C4-2B (cell line): ENCODE results near the gene THOP1.

Source experiments
- ZFX ChIP-seq: fragments of 450-650 bp; IDR thresholded peaks from 2 replicates; pipeline ENCODE4 v1.6.1; 2017
- TF ChIP-seq, protein P1 (sequence below): fragments of 450-650 bp; conservative IDR thresholded peaks from 2 replicates; pipeline ENCODE4 v1.5.1; 2017; ENCODE audit warnings: mild to moderate bottlenecking

DNA sequence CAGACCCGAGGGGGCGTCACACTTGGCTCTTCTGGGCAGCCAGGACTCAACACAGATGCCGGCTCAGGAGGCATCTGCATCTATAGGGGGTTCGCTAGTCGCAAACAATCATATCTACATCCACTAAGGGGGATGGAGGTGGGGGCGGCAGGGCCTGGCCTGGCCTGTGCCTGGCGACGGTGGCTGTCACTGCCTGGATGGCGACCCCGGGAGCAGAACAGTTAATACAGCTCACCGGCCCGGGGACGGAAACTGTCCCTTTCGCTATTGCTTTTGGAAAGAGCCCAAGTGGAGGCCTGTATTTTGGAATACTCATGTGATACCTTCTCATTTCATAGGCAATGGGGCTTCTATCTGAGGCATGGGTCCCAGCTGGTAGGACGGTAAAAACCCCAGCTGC lies 19.9 kb upstream of the THOP1 start:
- TF ChIP-seq, protein P1, sequence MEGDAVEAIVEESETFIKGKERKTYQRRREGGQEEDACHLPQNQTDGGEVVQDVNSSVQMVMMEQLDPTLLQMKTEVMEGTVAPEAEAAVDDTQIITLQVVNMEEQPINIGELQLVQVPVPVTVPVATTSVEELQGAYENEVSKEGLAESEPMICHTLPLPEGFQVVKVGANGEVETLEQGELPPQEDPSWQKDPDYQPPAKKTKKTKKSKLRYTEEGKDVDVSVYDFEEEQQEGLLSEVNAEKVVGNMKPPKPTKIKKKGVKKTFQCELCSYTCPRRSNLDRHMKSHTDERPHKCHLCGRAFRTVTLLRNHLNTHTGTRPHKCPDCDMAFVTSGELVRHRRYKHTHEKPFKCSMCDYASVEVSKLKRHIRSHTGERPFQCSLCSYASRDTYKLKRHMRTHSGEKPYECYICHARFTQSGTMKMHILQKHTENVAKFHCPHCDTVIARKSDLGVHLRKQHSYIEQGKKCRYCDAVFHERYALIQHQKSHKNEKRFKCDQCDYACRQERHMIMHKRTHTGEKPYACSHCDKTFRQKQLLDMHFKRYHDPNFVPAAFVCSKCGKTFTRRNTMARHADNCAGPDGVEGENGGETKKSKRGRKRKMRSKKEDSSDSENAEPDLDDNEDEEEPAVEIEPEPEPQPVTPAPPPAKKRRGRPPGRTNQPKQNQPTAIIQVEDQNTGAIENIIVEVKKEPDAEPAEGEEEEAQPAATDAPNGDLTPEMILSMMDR: no peak
- no peak for TF ChIP-seq ZFX
